Measurements from ENCODE around the gene SLF1.

Gene SLF1

GRCh38 chr5:94667937-94668336, 49.5 kb downstream of the SLF1 start:
- no peak for DNase-seq

GRCh38 chr5:94670726-94671125, 52.3 kb downstream of the SLF1 start:
- DNase-seq: no peak

- no peak for DNase-seq
These were observed 54.3 kb downstream of the SLF1 start for GRCh38 chr5:94672746-94673145.

- DNase-seq: no peak
These were observed 56.3 kb downstream of the SLF1 start for GRCh38 chr5:94674490-94675382.

- no peak for DNase-seq
These were observed 57.6 kb downstream of the SLF1 start for GRCh38 chr5:94675965-94676618.

- no peak for DNase-seq
These were observed 64.5 kb downstream of the SLF1 start for GRCh38 chr5:94682814-94683520.

GRCh38 chr5:94689908-94690307, 71.4 kb downstream of the SLF1 start:
- no peak for DNase-seq

GRCh38 chr5:94690778-94691177, 72.3 kb downstream of the SLF1 start:
- DNase-seq: no peak

GRCh38 chr5:94691291-94691690, 72.8 kb downstream of the SLF1 start:
- DNase-seq: no peak

GRCh38 chr5:94691949-94692348, 73.5 kb downstream of the SLF1 start:
- DNase-seq: no peak

- DNase-seq: no peak
These were observed 74.1 kb downstream of the SLF1 start for GRCh38 chr5:94692581-94692980.

- DNase-seq: no peak
These were observed 74.8 kb downstream of the SLF1 start for GRCh38 chr5:94693043-94693822.

GRCh38 chr5:94693845-94694370, 75.4 kb downstream of the SLF1 start:
- no peak for DNase-seq

GRCh38 chr5:94694671-94695070, 76.2 kb downstream of the SLF1 start:
- no peak for DNase-seq

GRCh38 chr5:94698197-94698596, 79.7 kb downstream of the SLF1 start:
- DNase-seq: no peak

- DNase-seq: no peak
These were observed 81.1 kb downstream of the SLF1 start for GRCh38 chr5:94699562-94699961.

GRCh38 chr5:94700592-94700991, 82.1 kb downstream of the SLF1 start:
- DNase-seq: no peak

- no peak for DNase-seq
These were observed 84.3 kb downstream of the SLF1 start for GRCh38 chr5:94702729-94703128.

GRCh38 chr5:94705427-94705826, 87.0 kb downstream of the SLF1 start:
- no peak for DNase-seq

- DNase-seq: no peak
These were observed 88.9 kb downstream of the SLF1 start for GRCh38 chr5:94707359-94707758.

GRCh38 chr5:94709277-94709676, 90.8 kb downstream of the SLF1 start:
- DNase-seq: no peak

GRCh38 chr5:94711785-94712184, 93.3 kb downstream of the SLF1 start:
- no peak for DNase-seq

- no peak for DNase-seq
These were observed 97.3 kb downstream of the SLF1 start for GRCh38 chr5:94715768-94716167.

Measured in stimulated activated CD4-positive, alpha-beta T cell treated with anti-CD3 and anti-CD28 coated beads, Interleukin-4, amount 100 ng/mL, for 4 hours (primary cell).